Activated CD8-positive, alpha-beta memory T cell treated with anti-CD3 and anti-CD28 coated beads for 1 hour (primary cell): ENCODE measurements around the gene LIPC.

Experiments
- DNase-seq, 2 donors: peaks; one replicate each; pipeline ENCODE4 v3.0.0-alpha.2; 2020; ENCODE audit warnings: low read depth in 1 of 2; ENCODE audit errors: extremely low read depth in 1 of 2

The LIPC gene

GRCh38 chr15:58571491-58571890, 139.7 kb downstream of the LIPC start:
- DNase-seq, result no peak

- no peak for DNase-seq
Measured at GRCh38 chr15:58572521-58572920, 140.7 kb downstream of the LIPC start.

DNA sequence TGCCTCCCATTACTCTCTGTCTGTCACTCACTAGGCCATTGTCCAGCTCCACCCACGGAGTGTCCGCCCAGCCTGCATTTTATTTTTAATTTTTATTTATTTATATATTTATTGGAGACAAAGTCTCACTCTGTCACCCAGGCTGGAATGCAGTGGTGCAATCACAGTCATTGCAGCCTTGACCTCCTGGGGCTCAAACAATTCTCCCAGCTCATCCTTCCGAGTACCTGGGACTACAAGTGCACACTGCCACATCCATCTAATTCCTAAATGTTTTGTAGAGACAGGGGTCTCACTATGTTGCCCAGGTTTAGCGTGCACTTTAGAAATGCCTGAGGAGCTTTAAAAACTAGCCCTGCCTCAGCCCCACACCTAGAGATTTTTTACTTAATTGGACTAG, 141.5 kb downstream of the LIPC start:
- no peak for DNase-seq

DNA sequence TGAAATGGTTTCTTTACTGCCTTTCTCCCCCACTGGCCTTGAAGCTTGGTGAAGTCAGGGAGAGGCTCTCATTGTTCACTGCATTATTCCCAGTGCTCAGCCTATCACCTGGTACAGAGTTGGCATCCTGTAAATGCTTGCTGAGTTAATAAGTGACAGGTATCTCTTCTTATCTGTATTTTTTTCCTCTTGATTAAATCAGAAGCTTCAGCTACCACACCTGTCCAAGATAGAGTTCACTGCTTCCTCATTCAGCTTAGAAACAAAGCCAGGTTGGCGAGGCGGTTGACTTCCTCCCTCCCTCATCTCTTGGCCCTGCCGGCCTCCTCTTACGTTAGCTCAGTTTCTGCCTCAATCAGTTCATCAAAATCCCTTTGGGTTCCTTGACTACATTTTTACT, 142.8 kb downstream of the LIPC start:
- DNase-seq, result no peak

DNA sequence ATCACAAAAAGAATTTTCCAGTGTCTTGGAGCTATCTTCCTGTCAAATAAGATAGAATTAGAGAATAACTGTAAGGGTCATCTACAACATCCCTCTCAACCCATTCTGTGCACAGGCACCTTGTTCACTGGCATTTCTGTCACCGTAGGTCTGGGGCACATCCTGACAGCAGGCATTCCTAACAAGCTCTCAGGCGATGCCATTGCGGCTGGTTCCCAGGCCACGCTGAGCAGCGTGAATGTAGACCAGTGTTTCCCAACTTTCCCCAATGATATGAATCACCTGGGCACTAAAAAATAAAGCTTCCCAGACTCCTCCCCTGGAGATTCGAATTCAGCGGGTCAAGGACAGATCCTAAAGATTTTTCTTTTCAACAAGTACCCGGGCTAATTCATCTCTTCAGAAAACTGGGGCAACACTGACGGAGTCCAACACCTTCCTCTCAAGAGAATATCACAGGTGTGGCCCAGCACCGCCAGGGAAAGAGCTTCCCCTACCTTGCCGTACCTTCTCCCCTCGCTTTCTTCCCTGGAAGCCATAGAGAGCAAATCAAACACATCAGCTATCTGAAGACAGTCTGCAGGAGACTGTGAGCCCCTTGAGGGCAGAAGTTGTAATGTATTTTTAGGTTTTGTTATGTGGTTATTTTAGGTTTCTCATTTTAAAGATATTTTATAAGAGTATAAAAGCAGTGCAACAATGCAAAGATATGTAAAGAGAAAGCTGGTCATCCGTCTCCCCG, 143.4 kb downstream of the LIPC start:
- no peak for DNase-seq

GRCh38 chr15:58576657-58577056, 144.9 kb downstream of the LIPC start:
- no peak for DNase-seq

DNA sequence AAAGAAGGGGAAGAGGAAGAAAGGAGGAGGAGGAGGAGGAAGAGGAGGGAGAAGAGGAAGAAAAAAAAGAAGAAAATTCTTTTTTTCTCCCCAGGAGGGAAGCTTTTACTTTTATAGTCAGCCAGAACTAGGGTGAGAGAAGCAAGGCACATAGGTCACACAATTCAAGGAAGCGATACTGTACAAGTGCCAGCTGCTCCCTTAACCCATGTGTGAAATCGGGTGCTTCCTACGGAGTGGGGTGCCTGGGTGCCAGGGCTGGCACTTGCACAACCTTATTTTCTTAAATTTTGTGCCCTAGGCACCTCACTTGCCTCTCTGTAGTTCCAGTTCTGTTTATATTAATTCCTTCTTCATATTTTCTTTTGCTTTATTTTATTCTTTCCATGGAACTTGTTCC, 150.4 kb downstream of the LIPC start:
- DNase-seq, result no peak

DNA sequence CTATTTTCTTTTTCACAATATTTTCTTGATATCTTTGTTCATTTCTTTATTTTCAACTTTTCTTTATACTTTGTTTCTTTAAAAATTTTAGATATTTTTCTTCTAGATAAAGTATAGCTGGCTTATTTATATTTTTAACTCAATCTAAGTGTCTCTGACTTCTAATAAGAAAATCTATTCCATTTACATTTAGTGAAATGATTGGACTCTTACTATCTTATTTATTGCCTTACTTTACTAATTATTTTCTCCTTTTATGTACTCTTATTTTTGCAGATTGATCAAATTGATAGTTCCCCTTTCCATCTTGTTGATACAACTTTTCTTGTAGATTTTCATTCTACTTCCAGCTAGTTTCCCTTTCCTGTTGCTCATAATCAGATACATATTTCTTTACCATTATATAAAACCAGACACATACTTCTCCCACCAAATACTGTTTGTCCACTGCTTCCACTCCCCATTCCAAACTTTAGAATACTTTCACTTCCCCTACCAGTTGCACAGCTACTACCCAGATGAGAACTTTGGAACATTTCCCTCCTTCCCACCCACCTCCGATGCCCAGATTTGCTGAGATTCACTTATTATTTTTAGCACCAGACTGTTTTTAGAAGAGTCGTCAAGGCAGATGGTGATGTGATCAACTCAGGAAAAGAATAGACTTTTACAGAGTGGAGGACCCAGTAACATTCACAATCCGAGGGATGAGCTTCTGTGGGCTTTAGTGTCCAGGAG, 151.5 kb downstream of the LIPC start:
- DNase-seq, result no peak

- no peak for DNase-seq
Measured at GRCh38 chr15:58584789-58585461, 153.1 kb downstream of the LIPC start.

GRCh38 chr15:58585693-58586443, 154.1 kb downstream of the LIPC start:
- DNase-seq, result no peak

GRCh38 chr15:58587486-58587885, 155.7 kb downstream of the LIPC start:
- DNase-seq, result no peak

- DNase-seq, result no peak
Measured at GRCh38 chr15:58588096-58588495, 156.3 kb downstream of the LIPC start.

DNA sequence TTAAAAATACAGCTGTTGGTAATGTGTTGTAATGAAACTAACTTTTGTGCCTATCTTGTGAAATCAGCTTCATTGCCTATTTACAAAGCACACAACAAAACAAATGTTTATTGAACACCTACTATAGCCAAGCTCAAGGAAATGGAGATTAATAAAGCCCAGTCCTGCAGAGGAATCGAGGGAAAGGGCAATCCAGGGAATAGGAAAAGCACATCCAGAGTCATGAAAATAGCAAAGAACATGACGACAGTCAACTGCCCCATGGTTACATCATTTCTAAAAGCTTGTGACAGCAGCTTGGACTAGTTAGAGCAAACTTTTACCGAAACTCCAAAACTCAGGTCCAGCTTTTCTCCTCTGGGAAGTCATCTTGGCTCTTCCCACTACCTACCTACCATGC, 157.3 kb downstream of the LIPC start:
- no peak for DNase-seq

DNA sequence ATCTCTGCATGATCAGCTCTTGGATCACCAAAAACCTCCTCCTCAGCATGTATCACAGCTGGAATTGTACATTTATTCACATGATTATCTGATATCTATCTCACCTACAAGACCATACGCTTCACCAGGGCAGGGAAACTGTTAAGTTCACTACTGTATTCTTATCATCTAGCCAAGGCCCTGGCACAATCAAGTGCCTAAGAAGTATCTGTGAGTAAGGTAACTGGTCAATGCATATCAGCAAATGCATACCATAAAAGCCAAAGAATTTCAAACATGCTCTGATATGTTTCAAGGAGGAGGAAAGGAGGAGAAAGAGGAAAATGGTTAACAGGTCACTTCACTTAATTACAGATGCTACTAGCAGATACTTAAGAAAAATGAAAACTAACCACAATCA, 158.4 kb downstream of the LIPC start:
- no peak for DNase-seq

- DNase-seq, result no peak
Measured at GRCh38 chr15:58590926-58591325, 159.1 kb downstream of the LIPC start.

- DNase-seq, result no peak
Measured at GRCh38 chr15:58593870-58594269, 162.1 kb downstream of the LIPC start.

DNA sequence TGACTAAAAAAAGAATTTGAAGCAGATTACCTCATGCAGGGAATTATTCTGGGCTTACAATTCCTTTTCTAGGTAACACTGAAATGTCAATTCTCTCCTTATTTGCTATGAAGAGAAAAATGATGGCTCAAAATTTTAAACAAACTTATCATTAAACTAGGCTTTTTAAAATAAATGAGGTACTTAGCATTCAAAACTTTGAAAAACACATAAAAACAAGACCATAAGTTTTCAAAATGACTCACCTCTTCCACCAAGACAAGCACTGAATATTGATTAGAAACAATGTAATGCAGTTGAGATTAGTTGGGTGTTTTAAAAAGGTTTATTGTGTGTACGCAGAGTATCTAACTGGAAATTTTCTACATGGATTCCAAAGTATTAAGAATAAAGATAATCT, 163.1 kb downstream of the LIPC start:
- no peak for DNase-seq

- DNase-seq, result no peak
Measured at GRCh38 chr15:58595516-58596263, 163.9 kb downstream of the LIPC start.

DNA sequence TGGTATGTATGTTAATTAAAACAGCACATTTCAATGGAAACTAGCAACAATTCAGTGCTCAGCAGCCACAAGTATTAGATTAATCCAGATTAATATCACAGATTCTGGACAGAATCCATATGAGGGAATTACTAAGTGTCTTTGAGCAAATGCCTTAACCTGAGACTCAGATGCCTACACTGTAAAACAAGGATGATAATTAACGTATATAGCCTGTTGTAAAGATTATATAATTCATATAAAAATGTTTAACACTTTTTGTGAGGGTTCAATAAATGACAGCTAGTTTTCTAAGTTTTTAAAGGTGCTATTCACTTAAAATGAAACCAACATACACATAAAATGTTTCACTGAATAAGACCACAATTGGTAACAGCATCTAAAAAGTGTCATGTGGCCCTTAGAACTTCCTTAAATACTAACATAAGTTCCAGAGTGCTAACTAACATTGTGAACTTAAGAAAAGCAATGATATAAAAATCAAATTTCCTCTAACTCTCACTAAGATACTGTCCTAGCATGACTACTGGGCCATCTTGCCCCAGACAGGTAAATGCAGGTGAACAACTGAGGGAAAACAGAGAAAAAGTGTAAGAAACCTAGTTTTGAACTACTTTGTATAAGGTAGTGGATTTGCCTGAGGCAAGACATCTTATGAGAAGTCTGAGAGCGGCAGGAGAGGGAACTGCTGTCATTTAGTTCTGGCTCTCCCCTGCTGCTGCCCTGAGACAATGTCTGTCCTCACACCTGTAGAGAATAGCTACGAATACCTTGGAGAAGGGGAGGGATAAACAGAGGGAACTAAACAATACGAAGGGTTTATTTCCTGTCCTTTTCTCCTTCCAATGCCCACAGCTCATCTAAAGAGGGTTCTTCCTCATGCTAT, 166.4 kb downstream of the LIPC start:
- no peak for DNase-seq

DNA sequence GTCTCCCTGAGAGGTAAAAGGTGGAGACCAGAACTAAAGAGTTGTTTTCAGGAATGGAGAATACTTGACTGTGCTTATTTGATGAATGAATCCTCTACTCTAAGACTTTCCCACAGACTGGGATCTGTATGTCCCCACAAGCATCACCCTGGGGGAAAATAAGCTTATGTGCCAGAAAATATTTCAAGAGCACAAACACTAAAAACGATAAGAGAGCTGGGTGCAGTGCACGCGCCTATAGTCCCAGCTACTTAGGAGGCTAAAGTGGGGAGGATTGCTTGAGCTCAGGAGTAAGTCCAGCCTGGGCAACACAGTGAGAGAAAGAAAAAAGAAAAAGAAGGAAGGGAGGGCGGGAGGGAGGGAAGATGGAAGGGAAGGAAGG, 167.0 kb downstream of the LIPC start:
- no peak for DNase-seq
